A673 (cell line): ENCODE results near the gene LMNTD2.

Experiments used
- CTCF ChIP-seq: fragments of 300-800, 200-600 bp; sonication (generic); conservative IDR thresholded peaks from 2 replicates; pipeline ENCODE4 v1.5.1; 2017; ENCODE audit warnings: low read depth, mild to moderate bottlenecking, antibody characterized with exemption, low read length, moderate library complexity, mixed read lengths
- EZH2 ChIP-seq: fragments of 200-600 bp; sonication (generic); IDR thresholded peaks from 2 replicates; pipeline ENCODE4 v1.6.1; 2017; ENCODE audit warnings: borderline replicate concordance, low read depth, mild to moderate bottlenecking, mixed read lengths, antibody characterized with exemption, low read length; ENCODE audit not compliant: poor library complexity, severe bottlenecking

DNA sequence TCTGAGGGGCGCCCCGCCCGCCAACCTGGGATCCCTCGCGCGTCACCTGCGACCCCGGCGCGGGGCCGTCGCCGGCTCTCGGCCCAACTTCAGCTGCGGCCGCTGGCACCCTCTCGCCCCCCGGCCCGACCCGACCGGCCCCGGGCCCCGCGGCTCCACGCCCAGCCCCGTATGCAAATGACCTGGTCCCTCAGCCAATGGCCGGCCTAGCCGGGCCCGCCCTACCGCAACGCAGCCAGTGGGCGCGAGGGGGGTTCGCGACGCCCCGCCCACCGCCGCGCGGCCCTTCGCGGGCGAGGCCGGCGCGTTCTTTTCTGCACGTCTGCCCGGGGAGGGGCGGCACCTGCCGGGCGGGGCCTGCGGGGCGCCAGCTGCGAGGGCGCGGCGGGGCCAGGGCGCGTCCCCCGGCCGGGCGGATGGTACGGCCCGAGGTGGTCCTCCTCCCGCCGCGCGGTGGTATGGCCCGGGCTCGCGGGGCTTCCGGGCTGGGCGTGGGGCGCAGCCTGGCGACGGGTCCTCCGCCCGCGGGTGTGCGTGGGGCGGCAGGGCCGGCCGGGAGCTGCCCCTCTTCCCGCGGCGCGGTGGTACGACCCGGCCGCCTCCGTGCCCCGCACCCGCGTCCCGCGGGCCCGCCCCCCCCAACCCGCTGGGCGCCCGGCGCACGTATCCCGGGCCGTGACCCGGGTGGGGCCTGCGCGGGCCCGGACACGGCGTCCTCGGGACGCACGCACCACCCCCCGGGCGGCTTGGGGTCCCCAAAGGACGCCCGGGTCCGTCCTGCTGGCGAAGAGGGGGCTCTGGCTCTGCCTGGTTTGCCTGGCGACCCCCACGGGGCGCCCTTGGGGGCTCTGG, 8.0 kb upstream of the LMNTD2 start:
- TF ChIP-seq CTCF (no peak), EZH2 (no peak)
